ENCODE measurements around the gene CAPN5. TPM values are rescaled to one million over a fixed set of nuclear protein-coding genes. Genes with fewer than 3 reads are reported as not detected.

CAPN5 gene
- total and polyA plus RNA-seq, 2 of the 13 experiments (the other 11 are each of a cell fraction or from before 2014, with no cell fraction given), result 0.27 to 1.2 TPM

DNA sequence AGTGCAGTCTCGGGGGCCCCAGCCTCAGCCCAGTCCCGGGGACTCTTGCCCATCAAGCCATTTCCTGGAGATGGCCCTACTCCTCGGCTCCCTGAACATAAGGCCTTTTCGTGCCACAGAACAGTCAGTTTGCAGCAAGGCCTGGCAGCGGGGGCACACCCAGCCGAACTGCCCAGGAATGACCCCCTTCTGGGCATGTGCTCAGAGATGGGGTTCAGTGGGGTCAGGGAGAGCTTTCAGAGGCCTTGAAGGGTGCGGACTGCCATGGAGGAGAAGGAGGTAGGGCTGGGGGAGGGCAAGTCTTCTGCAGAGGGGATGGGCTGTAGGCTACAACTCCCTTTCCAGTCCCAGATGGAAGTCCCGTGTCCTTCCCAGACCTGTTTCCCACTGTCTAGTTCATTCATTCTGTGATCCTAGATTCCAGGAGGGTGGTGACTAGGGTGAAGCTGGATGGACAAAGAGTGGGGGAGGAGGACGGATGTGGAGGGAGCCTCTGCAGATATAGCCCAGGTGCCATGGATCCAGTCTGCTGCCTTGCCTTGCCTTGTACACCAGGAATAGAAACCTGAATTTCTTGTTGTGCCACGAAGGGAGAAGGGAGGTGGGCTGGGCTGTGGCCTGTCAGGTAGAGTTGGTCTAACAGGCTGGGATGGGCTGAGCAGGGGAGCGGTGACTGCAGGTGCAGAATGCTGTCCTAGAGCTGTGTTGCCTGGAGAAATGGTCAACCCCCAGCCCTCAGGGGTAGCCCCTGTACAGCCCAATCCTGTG is 21.6 kb downstream of the CAPN5 start:
- FAIRE-seq, result no peak
- BruUV-seq (replicated peaks), result no TSS peak
- Histone ChIP-seq H3K9ac (ENCODE audit: insufficient read depth, low read depth, low read length) (no peak overlapping the region), H3K36me3 (replicated peaks in 1 of 2; ENCODE audit: control insufficient read depth in 1 of 2, insufficient read depth in 2 of 2, low read length in 2 of 2) (no peaks in the 10 kb centered on the region), H3K4me3 (replicated peaks in 1 of 3; ENCODE audit: insufficient read depth in 1 of 3, low read depth in 2 of 3, low read length in 3 of 3) (no peak overlapping the region), H4K20me1 (ENCODE audit: insufficient read depth, low read length) (no peaks in the 10 kb centered on the region), H3K9me3 (ENCODE audit: low read length) (no peaks in the 10 kb centered on the region), H3K4me1 (ENCODE audit: insufficient read depth, low read length) (peaks cover 39% of the 10 kb centered on the region), H3K27me3 (ENCODE audit: control insufficient read depth in 1 of 2, insufficient read depth in 2 of 2, low read length in 2 of 2) (no peaks in the 10 kb centered on the region; a peak in 2 of 5 replicates), H3K79me2 (ENCODE audit: insufficient read depth, low read length) (no peaks in the 10 kb centered on the region), H3K4me2 (ENCODE audit: low read depth, low read length) (no peak overlapping the region), H3K27ac (ENCODE audit: extremely low read length, insufficient read depth, low read length) (no peak overlapping the region), H2AFZ (ENCODE audit: low read length) (no peak overlapping the region)
- 51% methylated on average over 6 of the region's 11 CpGs for WGBS (ENCODE audit: low lambda C conversion rate)
- intact Hi-C loops (cut with micrococcal nuclease; ENCODE audit: unreplicated experiment) (no loop called here), in situ Hi-C loops (cut with HindIII; ENCODE audit: extremely low pct_ligation_motif_present, low pct_unique_long_range_greater_than_20kb) (no loop called here)
- no peak for DNase-seq (ENCODE audit: low spot score)
- CTCF ChIA-PET (ENCODE audit: low intra/inter-chr PET ratio, low total read pairs), result interaction anchor here (4.2 kb wide), 1 partner anchor 41 kb away, joined by 85 read pairs; no protein-coding TSS in a partner anchor
- POLR2A ChIA-PET, result no interaction called here
- no peak for TF ChIP-seq ZNF362 (CRISPR knock-in tag; IDR thresholded peaks at IDR 0.05; ENCODE audit: borderline replicate concordance)
- TF ChIP-seq, protein P1, sequence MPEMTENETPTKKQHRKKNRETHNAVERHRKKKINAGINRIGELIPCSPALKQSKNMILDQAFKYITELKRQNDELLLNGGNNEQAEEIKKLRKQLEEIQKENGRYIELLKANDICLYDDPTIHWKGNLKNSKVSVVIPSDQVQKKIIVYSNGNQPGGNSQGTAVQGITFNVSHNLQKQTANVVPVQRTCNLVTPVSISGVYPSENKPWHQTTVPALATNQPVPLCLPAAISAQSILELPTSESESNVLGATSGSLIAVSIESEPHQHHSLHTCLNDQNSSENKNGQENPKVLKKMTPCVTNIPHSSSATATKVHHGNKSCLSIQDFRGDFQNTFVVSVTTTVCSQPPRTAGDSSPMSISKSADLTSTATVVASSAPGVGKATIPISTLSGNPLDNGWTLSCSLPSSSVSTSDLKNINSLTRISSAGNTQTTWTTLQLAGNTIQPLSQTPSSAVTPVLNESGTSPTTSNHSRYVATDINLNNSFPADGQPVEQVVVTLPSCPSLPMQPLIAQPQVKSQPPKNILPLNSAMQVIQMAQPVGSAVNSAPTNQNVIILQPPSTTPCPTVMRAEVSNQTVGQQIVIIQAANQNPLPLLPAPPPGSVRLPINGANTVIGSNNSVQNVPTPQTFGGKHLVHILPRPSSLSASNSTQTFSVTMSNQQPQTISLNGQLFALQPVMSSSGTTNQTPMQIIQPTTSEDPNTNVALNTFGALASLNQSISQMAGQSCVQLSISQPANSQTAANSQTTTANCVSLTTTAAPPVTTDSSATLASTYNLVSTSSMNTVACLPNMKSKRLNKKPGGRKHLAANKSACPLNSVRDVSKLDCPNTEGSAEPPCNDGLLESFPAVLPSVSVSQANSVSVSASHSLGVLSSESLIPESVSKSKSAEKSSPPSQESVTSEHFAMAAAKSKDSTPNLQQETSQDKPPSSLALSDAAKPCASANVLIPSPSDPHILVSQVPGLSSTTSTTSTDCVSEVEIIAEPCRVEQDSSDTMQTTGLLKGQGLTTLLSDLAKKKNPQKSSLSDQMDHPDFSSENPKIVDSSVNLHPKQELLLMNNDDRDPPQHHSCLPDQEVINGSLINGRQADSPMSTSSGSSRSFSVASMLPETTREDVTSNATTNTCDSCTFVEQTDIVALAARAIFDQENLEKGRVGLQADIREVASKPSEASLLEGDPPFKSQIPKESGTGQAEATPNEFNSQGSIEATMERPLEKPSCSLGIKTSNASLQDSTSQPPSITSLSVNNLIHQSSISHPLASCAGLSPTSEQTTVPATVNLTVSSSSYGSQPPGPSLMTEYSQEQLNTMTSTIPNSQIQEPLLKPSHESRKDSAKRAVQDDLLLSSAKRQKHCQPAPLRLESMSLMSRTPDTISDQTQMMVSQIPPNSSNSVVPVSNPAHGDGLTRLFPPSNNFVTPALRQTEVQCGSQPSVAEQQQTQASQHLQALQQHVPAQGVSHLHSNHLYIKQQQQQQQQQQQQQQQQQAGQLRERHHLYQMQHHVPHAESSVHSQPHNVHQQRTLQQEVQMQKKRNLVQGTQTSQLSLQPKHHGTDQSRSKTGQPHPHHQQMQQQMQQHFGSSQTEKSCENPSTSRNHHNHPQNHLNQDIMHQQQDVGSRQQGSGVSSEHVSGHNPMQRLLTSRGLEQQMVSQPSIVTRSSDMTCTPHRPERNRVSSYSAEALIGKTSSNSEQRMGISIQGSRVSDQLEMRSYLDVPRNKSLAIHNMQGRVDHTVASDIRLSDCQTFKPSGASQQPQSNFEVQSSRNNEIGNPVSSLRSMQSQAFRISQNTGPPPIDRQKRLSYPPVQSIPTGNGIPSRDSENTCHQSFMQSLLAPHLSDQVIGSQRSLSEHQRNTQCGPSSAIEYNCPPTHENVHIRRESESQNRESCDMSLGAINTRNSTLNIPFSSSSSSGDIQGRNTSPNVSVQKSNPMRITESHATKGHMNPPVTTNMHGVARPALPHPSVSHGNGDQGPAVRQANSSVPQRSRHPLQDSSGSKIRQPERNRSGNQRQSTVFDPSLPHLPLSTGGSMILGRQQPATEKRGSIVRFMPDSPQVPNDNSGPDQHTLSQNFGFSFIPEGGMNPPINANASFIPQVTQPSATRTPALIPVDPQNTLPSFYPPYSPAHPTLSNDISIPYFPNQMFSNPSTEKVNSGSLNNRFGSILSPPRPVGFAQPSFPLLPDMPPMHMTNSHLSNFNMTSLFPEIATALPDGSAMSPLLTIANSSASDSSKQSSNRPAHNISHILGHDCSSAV (CRISPR knock-in tag; IDR thresholded peaks at IDR 0.05; ENCODE audit: borderline replicate concordance), result no peak
- TF ChIP-seq, protein P2, sequence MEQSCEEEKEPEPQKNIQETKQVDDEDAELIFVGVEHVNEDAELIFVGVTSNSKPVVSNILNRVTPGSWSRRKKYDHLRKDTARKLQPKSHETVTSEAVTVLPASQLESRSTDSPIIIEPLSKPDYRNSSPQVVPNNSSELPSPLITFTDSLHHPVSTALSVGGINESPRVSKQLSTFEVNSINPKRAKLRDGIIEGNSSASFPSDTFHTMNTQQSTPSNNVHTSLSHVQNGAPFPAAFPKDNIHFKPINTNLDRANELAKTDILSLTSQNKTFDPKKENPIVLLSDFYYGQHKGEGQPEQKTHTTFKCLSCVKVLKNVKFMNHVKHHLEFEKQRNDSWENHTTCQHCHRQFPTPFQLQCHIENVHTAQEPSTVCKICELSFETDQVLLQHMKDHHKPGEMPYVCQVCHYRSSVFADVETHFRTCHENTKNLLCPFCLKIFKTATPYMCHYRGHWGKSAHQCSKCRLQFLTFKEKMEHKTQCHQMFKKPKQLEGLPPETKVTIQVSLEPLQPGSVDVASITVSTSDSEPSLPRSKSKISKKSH (CRISPR knock-in tag; IDR thresholded peaks at IDR 0.05; ENCODE audit: borderline replicate concordance), result no peak
- TF ChIP-seq ZNF460 (CRISPR knock-in tag; IDR thresholded peaks at IDR 0.05; ENCODE audit: borderline replicate concordance), result no peak
- no peak for TF ChIP-seq ZNF143 (CRISPR knock-in tag; IDR thresholded peaks at IDR 0.05)
- no peak for TF ChIP-seq ATAD3A (CRISPR knock-in tag; IDR thresholded peaks at IDR 0.05)
- TF ChIP-seq ZNF138 (CRISPR knock-in tag; IDR thresholded peaks at IDR 0.05; ENCODE audit: low read depth), result no peak
- TF ChIP-seq ZNF256 (CRISPR knock-in tag; conservative IDR thresholded peaks at IDR 0.05), result no peak
- no peak for TF ChIP-seq PLRG1 (conservative IDR thresholded peaks at IDR 0.05)
- no peak for TF ChIP-seq AKAP8 (CRISPR knock-in tag; IDR thresholded peaks at IDR 0.05)
- TF ChIP-seq SAFB2 (CRISPR knock-in tag; IDR thresholded peaks at IDR 0.05; ENCODE audit: borderline replicate concordance, low read depth), result no peak
- no peak for ATAC-seq

Data from HepG2 (cell line).